Keratinocyte (primary cell): ENCODE measurements around the gene PCP4L1. TPM values are rescaled to one million over a fixed set of nuclear protein-coding genes. Genes with fewer than 3 reads are reported as not detected.

Experiments
- DNase-seq: peaks from one replicate; pipeline ENCODE4 v3.0.0-alpha.2; 2011; ENCODE audit warnings: low read depth, missing footprints, low spot score
- FAIRE-seq: peaks from 2 replicates; lab custom pipeline; 2011; peaks lifted over from hg19 to GRCh38; lab: Jason Lieb, UNC
- H2AFZ ChIP-seq: 2 replicates; pipeline ENCODE4 v1.6.0; 2012; ENCODE audit warnings: low read length, control low read depth, inconsistent platforms; ENCODE audit not compliant: control insufficient read depth
- H3K27ac ChIP-seq: 2 replicates; pipeline ENCODE4 v1.5.1; 2011; ENCODE audit warnings: low read length; ENCODE audit not compliant: control insufficient read depth, insufficient read depth
- H3K27me3 ChIP-seq: 3 replicates; pipeline ENCODE4 v1.6.0; 2011; ENCODE audit warnings: low read length; ENCODE audit not compliant: control insufficient read depth, insufficient read depth; ENCODE audit errors: extremely low read depth
- H3K36me3 ChIP-seq, 2 experiments: 2 replicates in 1 of 2; 3 replicates in 1 of 2; pipeline ENCODE4 v1.5.1; 2011; ENCODE audit warnings: low read length in 2 of 2, mild to moderate bottlenecking in 1 of 2; ENCODE audit not compliant: control insufficient read depth in 2 of 2, insufficient read depth in 2 of 2; ENCODE audit errors: extremely low read depth in 1 of 2
- H3K4me1 ChIP-seq: 3 replicates; pipeline ENCODE4 v1.5.1; 2011; ENCODE audit warnings: low read length; ENCODE audit not compliant: control insufficient read depth, insufficient read depth; ENCODE audit errors: extremely low read depth
- H3K4me2 ChIP-seq: 3 replicates; pipeline ENCODE4 v1.6.0; 2011; ENCODE audit warnings: low read depth, low read length; ENCODE audit not compliant: control insufficient read depth, insufficient read depth; ENCODE audit errors: extremely low read depth
- H3K4me3 ChIP-seq, 3 experiments: fragments of 200-600 bp in 1 of 3; sonication (generic) in 1 of 3; 2 replicates in 2 of 3; 3 replicates in 1 of 3; pipeline ENCODE4 v1.5.1; 2011 to 2016; ENCODE audit warnings: low read length in 3 of 3, mild to moderate bottlenecking in 3 of 3, control low read depth in 2 of 3, inconsistent platforms in 1 of 3, low read depth in 1 of 3, mixed read lengths in 1 of 3, mixed run types in 1 of 3, moderate library complexity in 1 of 3; ENCODE audit not compliant: control insufficient read depth in 2 of 3, insufficient read depth in 2 of 3; ENCODE audit errors: extremely low read depth in 1 of 3
- H3K79me2 ChIP-seq: 2 replicates; pipeline ENCODE4 v1.6.0; 2012; ENCODE audit warnings: low read length; ENCODE audit not compliant: control insufficient read depth, insufficient read depth
- H3K9ac ChIP-seq: 3 replicates; pipeline ENCODE4 v1.6.0; 2011; ENCODE audit warnings: low read length; ENCODE audit not compliant: control insufficient read depth, insufficient read depth; ENCODE audit errors: extremely low read depth
- H3K9me1 ChIP-seq: 3 replicates; pipeline ENCODE4 v1.6.0; 2011; ENCODE audit warnings: low read length; ENCODE audit not compliant: control insufficient read depth, insufficient read depth; ENCODE audit errors: extremely low read depth
- H3K9me3 ChIP-seq: 2 replicates; pipeline ENCODE4 v1.5.1; 2012; ENCODE audit warnings: low read depth, low read length; ENCODE audit not compliant: control insufficient read depth
- H4K20me1 ChIP-seq: 3 replicates; pipeline ENCODE4 v1.6.0; 2011; ENCODE audit warnings: low read length; ENCODE audit not compliant: control insufficient read depth, insufficient read depth; ENCODE audit errors: extremely low read depth
- CTCF ChIP-seq, 3 experiments: IDR thresholded peaks in 1 of 3; conservative IDR thresholded peaks in 1 of 3; optimal IDR thresholded peaks in 1 of 3; 2 replicates in 2 of 3; 3 replicates in 1 of 3; pipeline versions ENCODE3 to v1.5.1; 2011; ENCODE audit warnings: low read length in 3 of 3, mild to moderate bottlenecking in 3 of 3, moderate library complexity in 2 of 3, control low read depth in 1 of 3, inconsistent platforms in 1 of 3; ENCODE audit not compliant: insufficient read depth in 2 of 3; ENCODE audit errors: extremely low read depth in 1 of 3
- EZH2 ChIP-seq: IDR thresholded peaks from one replicate; pipeline ENCODE4 v1.6.1; 2012; ENCODE audit warnings: inconsistent platforms, mild to moderate bottlenecking, low read length, moderate library complexity
- dilution Hi-C: fragments of 300-500 bp; cut with MboI; formaldehyde crosslinking; loops from one replicate; pipeline ENCODE4 v1.7.0; 2020; ENCODE audit warnings: low sequenced_read_pairs; ENCODE audit not compliant: extremely low pct_ligation_motif_present
- polyA plus RNA-seq, 5 experiments: library from polyadenylated mRNA; depleted of rRNA in 3 of 5; stranded (reverse) in 3 of 5; stranded (forward) in 1 of 5; unstranded in 1 of 5; fragments of >200 nt; gene quantifications; 1 replicate in 1 of 5; 2 replicates in 3 of 5; 3 replicates in 1 of 5; pipeline versions ENCODE4 v1.2.1 to v1.2.3, GENCODE V29; 2011 to 2012; ENCODE audit warnings: missing spikeins in 2 of 5, low read depth in 1 of 5, low replicate concordance in 1 of 5

PCP4L1 gene
- polyA plus RNA-seq, 1 donor (not counting 4 experiments of a cell fraction or from before 2014, with no cell fraction given), result 0.04 TPM

GRCh38 chr1:161227196-161227871, 31.2 kb upstream of the PCP4L1 start:
- Histone ChIP-seq H4K20me1 (no peaks in the 10 kb centered on the region), H3K4me2 (peak overlapping the region; percentile 97), H3K36me3 (peaks cover 12 to 17% of the 10 kb centered on the region in 2 experiments), H3K9ac (peak overlapping the region; percentile 84), H3K9me3 (no peaks in the 10 kb centered on the region), H3K4me1 (peaks cover 19% of the 10 kb centered on the region), H3K9me1 (no peaks in the 10 kb centered on the region), H3K27me3 (no peaks in the 10 kb centered on the region), H3K27ac (peak overlapping the region; percentile 42), H3K4me3 (peak overlapping the region; percentile 88 to 97 (median 90)), H2AFZ (peak overlapping the region; percentile 60), H3K79me2 (peaks cover 13% of the 10 kb centered on the region)
- DNase-seq (peak; percentile 48), FAIRE-seq (peak; percentile 72)
- TF ChIP-seq CTCF (optimal IDR thresholded peaks at IDR 0.05 in 1 of 3, IDR thresholded peaks at IDR 0.05 in 1 of 3, conservative IDR thresholded peaks at IDR 0.05 in 1 of 3; ENCODE audit: extremely low read depth in 1 of 3, insufficient read depth in 2 of 3, low read length in 3 of 3), result peak; percentile 77 to 90 (median 82)
- no peak for TF ChIP-seq EZH2
- dilution Hi-C loops, result no loop called here

- peaks cover 12 to 17% of the 10 kb centered on the region in 2 experiments for H3K36me3 ChIP-seq
- H3K4me2 ChIP-seq, result peak overlapping the region; percentile 97
- no peak for FAIRE-seq
- H2AFZ ChIP-seq, result no peak overlapping the region
- no peaks in the 10 kb centered on the region for H3K9me1 ChIP-seq
- dilution Hi-C loops, result no loop called here
- TF ChIP-seq EZH2 (no peak), CTCF (optimal IDR thresholded peaks at IDR 0.05 in 1 of 3, IDR thresholded peaks at IDR 0.05 in 1 of 3, conservative IDR thresholded peaks at IDR 0.05 in 1 of 3; ENCODE audit: extremely low read depth in 1 of 3, insufficient read depth in 2 of 3, low read length in 3 of 3) (no peak)
- H3K27me3 ChIP-seq, result no peaks in the 10 kb centered on the region
- peaks cover 19% of the 10 kb centered on the region for H3K4me1 ChIP-seq
- DNase-seq, result no peak
- H4K20me1 ChIP-seq, result no peaks in the 10 kb centered on the region
- no peaks in the 10 kb centered on the region for H3K9me3 ChIP-seq
- peaks cover 13% of the 10 kb centered on the region for H3K79me2 ChIP-seq
- H3K9ac ChIP-seq, result no peak overlapping the region
- no peak overlapping the region for H3K27ac ChIP-seq
- peak overlapping the region in 1 of 3 experiments; percentile 88 for H3K4me3 ChIP-seq
Measured at GRCh38 chr1:161228032-161228431, 30.5 kb upstream of the PCP4L1 start.
